Heart right ventricle (tissue), 16 donors: ENCODE data around the gene COLEC12. TPM values are rescaled to one million over a fixed set of nuclear protein-coding genes. Genes with fewer than 3 reads are reported as not detected.

Experiments used
- ATAC-seq, 8 donors: fragments of 200-7000 bp; cut with Tn5 transposase; one replicate each; pipeline ENCODE4 v1.9.1; 2020; ENCODE audit warnings: mild to moderate bottlenecking in 8 of 8, moderate library complexity in 8 of 8, moderate number of reproducible peaks in 1 of 8
- DNase-seq, 2 donors: peaks; one replicate each; pipeline ENCODE4 v3.0.0-alpha.2; 2020
- H3K27ac ChIP-seq, 10 donors: fragments of 200-600 bp; sonication (generic) in 2 of 10; one replicate each; pipeline versions ENCODE4 v1.5.0 to v1.8.0; 2020 to 2022; ENCODE audit warnings: mild to moderate bottlenecking in 3 of 10
- H3K27me3 ChIP-seq, 7 donors: fragments of 200-600 bp; one replicate each; pipeline ENCODE4 v1.8.0; 2021 to 2022; ENCODE audit warnings: mild to moderate bottlenecking in 2 of 7
- H3K36me3 ChIP-seq, 9 donors: fragments of 200-600 bp; sonication (generic) in 1 of 9; one replicate each; pipeline versions ENCODE4 v1.5.0 to v1.8.0; 2020 to 2022; ENCODE audit warnings: mild to moderate bottlenecking in 2 of 9
- H3K4me1 ChIP-seq, 9 donors: fragments of 200-600 bp; sonication (generic) in 1 of 9; one replicate each; pipeline versions ENCODE4 v1.5.0 to v1.8.0; 2020 to 2022; ENCODE audit warnings: mild to moderate bottlenecking in 4 of 9
- H3K4me3 ChIP-seq, 10 donors: fragments of 200-600 bp; sonication (generic) in 2 of 10; one replicate each; pipeline versions ENCODE4 v1.5.0 to v1.8.0; 2020 to 2022; ENCODE audit warnings: mild to moderate bottlenecking in 7 of 10, moderate library complexity in 2 of 10
- H3K9me3 ChIP-seq, 11 donors: fragments of 200-600 bp in 10 of 11; sonication (generic) in 2 of 11; one replicate each; pipeline versions ENCODE4 v1.5.0 to v1.8.0; 2013 to 2022; ENCODE audit warnings: mild to moderate bottlenecking in 2 of 11, control low read depth in 1 of 11, moderate library complexity in 1 of 11
- CTCF ChIP-seq, 9 donors: fragments of 200-600 bp; sonication (generic) in 2 of 9; IDR thresholded peaks; one replicate each; pipeline versions ENCODE4 v1.5.0 to v1.8.0; 2021 to 2022; ENCODE audit warnings: antibody characterized with exemption in 9 of 9, mild to moderate bottlenecking in 5 of 9, moderate library complexity in 1 of 9
- WGBS, 2 donors: extraction: QIAGEN DNeasy Blood & Tissue Kit; methylation state at CpG; one replicate each; pipeline ENCODE4 v1.1.7; 2013; ENCODE audit warnings: inconsistent platforms in 1 of 2; 5-methylcytosine and 5-hydroxymethylcytosine counted together
- intact Hi-C, 10 donors: fragments of 100-400 bp; cut with DNase I; formaldehyde crosslinking; loops; one replicate each; pipeline versions ENCODE4 v1.11.1 to v1.14.2; 2022
- polyA plus RNA-seq, 2 donors: library from polyadenylated mRNA; stranded (reverse); fragments of 200-250 nt; gene quantifications; one replicate each; pipeline ENCODE4 v1.2.3, GENCODE V29; 2013
- total RNA-seq, 10 donors: library from RNA; stranded (reverse); fragmentation: NEBNext Ultra II Directional in 3 of 10; extraction: Animal tissue kit (Norgen Biotek cat#: 25700) in 3 of 10; gene quantifications; one replicate each; pipeline versions ENCODE4 v1.2.1 to v1.2.4, GENCODE V29; 2021 to 2023
- donor health status: Arrhythmogenic right ventricular cardiomyopathy.
- donor health status: ischemic (EF 13 %, LVEDD 7.1; RV severe dilation, severe dysfunction).
- donor health status: healthy with polysubstance abuse.
- donor health status: DM: no; HTN: yes; CAD: no.
- donor health status: DM: no; HTN: no; CAD: no.
- donor health status: ischemic (EF 25% LVEDD 6.9; RV normal size, moderate dysfunction).
- donor health status: ischemic (EF 25% LVEDD 5.7; RV mildly dilated, moderate dysfunction).
- donor health status: healthy.
- donor health status: DM: yes; HTN: yes; CAD: no.
- donor health status: Ischemic cardiomyopathy.
- donor health status: ischemic (EF 35%, LVEDD 5.7; RV mildly dilated, moderate dysfunction).
- donor health status: nonischemic (EF 11% LVEDD 7.7; RV severe dilation, severe dysfunction).
- donor health status: DM: yes; HTN: yes; CAD: no.
- donor health status: PGD.
- donor health status: ischemic (EF 29% LVEDD 5.4; RV normal size, mild dysfunction).
- donor health status: nonischemic (EF 23%, LVEDD 6.1; RV moderate dilation, normal function).

COLEC12 gene
- total and polyA plus RNA-seq, 12 donors, result 2.8 to 15.4 (median 6.2) TPM

GRCh38 chr18:506264-506663 lies 5.8 kb upstream of the COLEC12 start:
- ATAC-seq, result no peak
- intact Hi-C loops, result no loop called here

DNA sequence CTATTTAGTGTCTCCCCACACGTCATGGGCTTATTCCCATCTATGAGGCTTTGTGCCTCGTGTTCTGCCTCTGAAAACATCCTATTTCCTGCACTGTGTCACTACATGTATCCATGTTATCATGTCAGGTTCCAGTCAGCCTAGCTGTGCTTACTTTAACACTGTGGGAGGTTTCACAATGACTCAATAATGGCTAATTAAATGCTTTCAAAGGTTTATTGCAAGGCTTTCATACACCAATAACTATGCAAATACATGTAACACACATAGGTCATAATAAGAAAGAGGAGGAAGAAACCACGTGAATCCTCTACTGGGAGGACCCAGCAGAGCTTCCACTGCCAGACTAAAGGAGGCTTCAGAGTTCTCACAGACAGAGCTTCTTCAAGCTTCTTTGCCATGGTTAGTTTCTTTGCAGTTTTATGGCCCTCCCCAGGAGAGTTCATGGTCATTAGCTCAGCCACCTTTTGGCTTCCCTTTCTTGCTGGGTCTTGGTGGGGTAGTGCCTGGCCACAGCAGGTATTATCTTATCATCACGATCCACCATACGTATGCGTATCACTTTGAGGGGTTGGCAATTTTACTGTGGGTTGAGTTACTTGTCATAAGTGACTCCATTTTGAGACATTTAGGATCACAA lies 5.1 kb upstream of the COLEC12 start:
- no peak for DNase-seq
- peaks cover 0 to 26% (median 14%) of the 10 kb centered on the region in 7 donors for H3K27me3 ChIP-seq
- H3K9me3 ChIP-seq, result no peaks in the 10 kb centered on the region
- no peaks in the 10 kb centered on the region for H3K36me3 ChIP-seq
- H3K4me1 ChIP-seq, result peaks cover 0 to 6% (median 0%) of the 10 kb centered on the region in 9 donors
- H3K4me3 ChIP-seq, result no peak overlapping the region
- ATAC-seq, result no peak
- TF ChIP-seq CTCF (IDR thresholded peaks at IDR 0.05), result no peak
- H3K27ac ChIP-seq, result no peak overlapping the region
- intact Hi-C loops, result no loop called here
- WGBS, 2 donors, result 68 to 70% methylated on average over 6 of the region's 6 CpGs

More at GRCh38 chr18:506264-506663, 5.8 kb upstream of the COLEC12 start:
- no peak for DNase-seq
- Histone ChIP-seq H3K9me3 (no peaks in the 10 kb centered on the region), H3K4me3 (no peak overlapping the region), H3K27me3 (peaks cover 0 to 20% (median 8%) of the 10 kb centered on the region in 7 donors), H3K36me3 (no peaks in the 10 kb centered on the region), H3K4me1 (peaks cover 0 to under 1% (median 0%) of the 10 kb centered on the region in 9 donors), H3K27ac (no peak overlapping the region)
- WGBS, 2 donors, result 51 to 57% methylated on average over 1 of the region's 1 CpG
- TF ChIP-seq CTCF (IDR thresholded peaks at IDR 0.05), result no peak

- no peak overlapping the region for H3K27ac ChIP-seq
- H3K36me3 ChIP-seq, result no peaks in the 10 kb centered on the region
Measured at GRCh38 chr18:501406-501714, 859 bp upstream of the COLEC12 start.

More at GRCh38 chr18:501406-501714, 859 bp upstream of the COLEC12 start:
- peaks cover 0 to 24% (median 16%) of the 10 kb centered on the region in 9 donors for H3K4me1 ChIP-seq
- intact Hi-C loops, result no loop called here
- DNase-seq, result no peak
- H3K4me3 ChIP-seq, result peak overlapping the region in 5 of 10 donors; percentile 19 to 59 (median 46)
- 25 to 47% methylated on average over 11 of the region's 11 CpGs for WGBS, 2 donors
- H3K9me3 ChIP-seq, result no peaks in the 10 kb centered on the region
- H3K27me3 ChIP-seq, result peaks cover 0 to 63% (median 47%) of the 10 kb centered on the region in 7 donors
- no peak for TF ChIP-seq CTCF (IDR thresholded peaks at IDR 0.05)
- peak in 1 of 8 donors; percentile 13 for ATAC-seq
